IMR-90 (cell line): Measurements from ENCODE around the gene LRRC14B.

ENCODE experiments used
- BHLHE40 ChIP-seq: fragments of 150-350 bp; IDR thresholded peaks from 2 replicates; pipeline ENCODE4 v1.6.1; 2016; ENCODE audit warnings: mild to moderate bottlenecking, low read depth, low read length
- CEBPB ChIP-seq: IDR thresholded peaks from 2 replicates; pipeline ENCODE4 v1.6.1; 2012; ENCODE audit warnings: low read depth, low read length, improper control_type of control experiment
- CTCF ChIP-seq: conservative IDR thresholded peaks from 2 replicates; pipeline ENCODE4 v1.5.1; 2012; ENCODE audit warnings: mild to moderate bottlenecking, low read depth, low read length, improper control_type of control experiment
- MAFK ChIP-seq: IDR thresholded peaks from 2 replicates; pipeline ENCODE4 v1.6.1; 2012; ENCODE audit warnings: low read depth, low read length, improper control_type of control experiment
- MAZ ChIP-seq: IDR thresholded peaks from 2 replicates; pipeline ENCODE4 v1.6.1; 2012; ENCODE audit warnings: low read depth, mild to moderate bottlenecking, low read length, improper control_type of control experiment, moderate library complexity, borderline replicate concordance
- MXI1 ChIP-seq: IDR thresholded peaks from 2 replicates; pipeline ENCODE4 v1.6.1; 2012; ENCODE audit warnings: low read depth, mild to moderate bottlenecking, low read length, moderate library complexity, borderline replicate concordance
- POLR2A ChIP-seq: IDR thresholded peaks from 2 replicates; pipeline ENCODE4 v1.6.1; 2012; ENCODE audit warnings: mild to moderate bottlenecking, low read depth, low read length
- RAD21 ChIP-seq: IDR thresholded peaks from 2 replicates; pipeline ENCODE4 v1.6.1; 2012; ENCODE audit warnings: low read length, improper control_type of control experiment
- RCOR1 ChIP-seq: IDR thresholded peaks from 2 replicates; pipeline ENCODE4 v1.6.1; 2012; ENCODE audit warnings: mild to moderate bottlenecking, low read length, improper control_type of control experiment; ENCODE audit not compliant: insufficient replicate concordance
- RFX5 ChIP-seq: IDR thresholded peaks from 2 replicates; pipeline ENCODE4 v1.8.0; 2012; ENCODE audit warnings: low read depth, mild to moderate bottlenecking, low read length, moderate library complexity
- SMC3 ChIP-seq: fragments of 150-350 bp; IDR thresholded peaks from 2 replicates; pipeline ENCODE4 v1.6.1; 2016; ENCODE audit warnings: low read depth, mild to moderate bottlenecking, antibody characterized with exemption, low read length, moderate library complexity
- USF2 ChIP-seq: fragments of 150-350 bp; IDR thresholded peaks from 2 replicates; pipeline ENCODE4 v1.6.1; 2017; ENCODE audit warnings: mild to moderate bottlenecking, antibody characterized with exemption, low read length, low read depth

GRCh38 chr5:197892-198489, 6.7 kb downstream of the LRRC14B start:
- TF ChIP-seq CTCF (no peak), SMC3 (no peak), RFX5 (no peak), USF2 (no peak), POLR2A (no peak), MAZ (no peak), RCOR1 (no peak), BHLHE40 (no peak), RAD21 (no peak), MXI1 (no peak), CEBPB (no peak), MAFK (no peak)
